GM21515 (cell line): ENCODE measurements around the gene RTN4.
"Not testable (repeated sequence)": the region's sequence is repeated elsewhere in the genome, so short reads cannot be mapped to it uniquely, and the experiment has no call there.

Experiments used
- ATAC-seq: cut with Tn5 transposase; IDR thresholded peaks from one replicate; pipeline ENCODE4 v1.9.1; 2021; ENCODE audit not compliant: unreplicated experiment

The RTN4 gene

GRCh38 chr2:55073000-55073983 lies 23.0 kb upstream of the RTN4 start:
- ATAC-seq: no peak

GRCh38 chr2:55063713-55064323 lies 13.6 kb upstream of the RTN4 start:
- no peak for ATAC-seq

GRCh38 chr2:55063226-55063625 lies 13.0 kb upstream of the RTN4 start:
- no peak for ATAC-seq

- ATAC-seq: no peak
Measured at GRCh38 chr2:55062754-55063153, 12.5 kb upstream of the RTN4 start.

GRCh38 chr2:55061523-55062344 lies 11.5 kb upstream of the RTN4 start:
- ATAC-seq: no peak

- ATAC-seq: no peak
Measured at GRCh38 chr2:55059793-55060192, 9.5 kb upstream of the RTN4 start.

- no peak for ATAC-seq
Measured at GRCh38 chr2:55057474-55057873, 7.2 kb upstream of the RTN4 start.

GRCh38 chr2:55056024-55056521 lies 5.8 kb upstream of the RTN4 start:
- no peak for ATAC-seq

- ATAC-seq: peak; percentile 24
Measured at GRCh38 chr2:55054106-55054875, 4.0 kb upstream of the RTN4 start.

GRCh38 chr2:55053225-55053624 lies 3.0 kb upstream of the RTN4 start:
- not testable (repeated sequence) for ATAC-seq

- ATAC-seq: no peak
Measured at GRCh38 chr2:55052129-55053061, 2.1 kb upstream of the RTN4 start.

- no peak for ATAC-seq
Measured at GRCh38 chr2:55051026-55051866, 995 bp upstream of the RTN4 start.

GRCh38 chr2:55049821-55050099 lies 491 bp downstream of the RTN4 start:
- no peak for ATAC-seq

- no peak for ATAC-seq
Measured at GRCh38 chr2:55049043-55049820, 1.0 kb downstream of the RTN4 start.

GRCh38 chr2:55048508-55049042 lies 1.7 kb downstream of the RTN4 start:
- no peak for ATAC-seq

- ATAC-seq: no peak
Measured at GRCh38 chr2:55047677-55048299, 2.5 kb downstream of the RTN4 start.

GRCh38 chr2:55045780-55046179 lies 4.5 kb downstream of the RTN4 start:
- ATAC-seq: no peak
